ENCODE measurements around the gene POU5F2. TPM values are rescaled to one million over a fixed set of nuclear protein-coding genes. Genes with fewer than 3 reads are reported as not detected.

POU5F2 gene, protein sequence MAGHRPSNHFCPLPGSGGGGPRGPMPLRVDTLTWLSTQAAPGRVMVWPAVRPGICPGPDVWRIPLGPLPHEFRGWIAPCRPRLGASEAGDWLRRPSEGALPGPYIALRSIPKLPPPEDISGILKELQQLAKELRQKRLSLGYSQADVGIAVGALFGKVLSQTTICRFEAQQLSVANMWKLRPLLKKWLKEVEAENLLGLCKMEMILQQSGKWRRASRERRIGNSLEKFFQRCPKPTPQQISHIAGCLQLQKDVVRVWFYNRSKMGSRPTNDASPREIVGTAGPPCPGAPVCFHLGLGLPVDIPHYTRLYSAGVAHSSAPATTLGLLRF
- polyA plus RNA-seq (2014; cell fraction: cytosol; rRNA removed) = not detected in 2 replicates
- polyA plus RNA-seq (2014; cell fraction: nucleus; rRNA removed) = 0.05 and 0.30 TPM in 2 replicates

DNA sequence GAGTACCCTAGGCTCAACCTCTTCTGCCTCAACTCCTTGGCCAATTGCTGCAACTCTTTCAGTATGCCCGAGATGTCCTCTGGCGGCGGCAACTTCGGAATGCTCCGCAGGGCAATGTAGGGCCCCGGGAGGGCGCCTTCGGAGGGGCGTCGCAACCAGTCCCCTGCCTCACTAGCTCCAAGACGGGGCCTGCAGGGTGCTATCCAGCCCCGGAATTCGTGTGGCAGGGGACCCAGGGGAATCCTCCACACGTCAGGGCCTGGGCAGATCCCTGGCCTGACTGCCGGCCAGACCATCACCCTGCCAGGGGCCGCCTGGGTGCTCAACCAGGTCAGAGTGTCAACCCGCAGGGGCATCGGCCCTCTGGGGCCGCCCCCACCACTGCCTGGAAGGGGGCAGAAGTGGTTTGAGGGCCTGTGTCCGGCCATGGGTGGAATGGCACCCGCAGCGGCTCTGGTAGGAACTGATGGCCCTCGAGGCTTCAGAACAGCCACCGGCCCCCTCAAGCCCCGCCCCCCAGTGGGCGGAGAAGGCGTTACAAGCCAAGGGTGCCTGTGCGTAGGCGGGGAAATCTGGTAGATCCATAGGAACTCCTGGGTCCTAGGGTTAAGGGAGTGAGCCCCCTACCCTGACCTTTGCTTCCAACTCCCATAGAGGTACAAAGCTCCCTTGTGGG is at the start of gene POU5F2:
Gene POU5F2 (minus strand): TSS at position 465 of the 676 bp plus-strand sequence. CDS start 37 bp downstream, at position 428.
- DNase-seq (ENCODE audit: low spot score) = no peak

DNA sequence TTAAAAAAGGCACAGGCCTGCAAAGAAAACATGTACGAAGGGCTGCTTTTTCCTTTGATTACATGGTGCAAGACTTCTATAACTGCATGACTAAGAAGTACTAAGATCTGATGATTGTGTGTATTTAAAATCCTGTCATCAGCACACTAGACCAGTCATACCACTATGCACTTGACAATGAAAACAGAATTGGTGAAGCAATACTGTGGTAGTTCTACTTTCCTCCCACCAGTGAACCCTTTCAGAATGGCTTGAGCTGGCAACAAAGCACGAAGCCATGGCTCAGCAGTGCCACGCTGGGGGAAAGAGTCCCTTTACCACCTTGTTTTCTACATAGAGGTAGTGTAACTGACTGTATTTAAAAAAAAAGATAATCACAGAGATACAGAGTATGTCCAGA is 49.0 kb upstream of the POU5F2 start:
- no peak for DNase-seq (ENCODE audit: low spot score)

- DNase-seq (ENCODE audit: low spot score) = no peak
Measured at GRCh38 chr5:93789173-93790067, 48.0 kb upstream of the POU5F2 start.

- no peak for DNase-seq (ENCODE audit: low spot score)
Measured at GRCh38 chr5:93787598-93787997, 46.2 kb upstream of the POU5F2 start.

DNA sequence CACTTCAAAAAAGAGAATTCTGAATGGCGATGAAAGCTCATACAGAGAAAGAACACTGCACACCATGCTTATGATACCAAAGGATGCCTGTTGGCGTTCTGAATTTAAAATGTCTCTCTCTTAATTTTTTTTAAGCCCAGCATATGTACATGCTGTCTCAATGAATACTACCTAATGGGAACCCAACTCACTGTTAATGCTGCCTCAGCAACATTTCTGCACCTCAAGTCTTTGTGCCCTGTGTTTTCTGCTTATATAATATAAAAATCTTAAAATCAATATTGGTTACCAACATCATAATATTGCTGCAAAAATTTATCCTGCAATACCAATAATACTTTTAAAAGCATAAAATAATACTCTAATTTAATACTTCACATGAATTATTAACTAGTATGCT is 44.1 kb upstream of the POU5F2 start:
- no peak for DNase-seq (ENCODE audit: low spot score)

DNA sequence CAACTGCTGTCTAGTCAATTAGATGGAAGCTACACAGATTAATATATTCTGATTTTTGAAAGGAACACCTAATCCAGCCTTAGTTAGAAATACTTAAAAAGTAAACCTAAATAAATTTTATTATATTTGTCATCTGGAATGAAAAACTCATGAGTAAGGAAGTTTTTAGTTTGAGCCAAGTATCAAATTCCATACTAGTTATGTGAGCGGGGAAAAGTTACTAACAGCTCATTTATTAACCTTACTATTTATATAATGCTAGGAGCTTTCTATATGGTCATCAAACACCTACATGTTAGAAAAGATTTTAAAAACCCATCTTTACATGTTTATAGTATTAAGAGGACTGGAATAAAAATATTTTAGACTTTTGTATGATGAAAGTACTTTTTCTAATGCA is 41.6 kb upstream of the POU5F2 start:
- no peak for DNase-seq (ENCODE audit: low spot score)

- DNase-seq (ENCODE audit: low spot score) = no peak
Measured at GRCh38 chr5:93777620-93778019, 36.2 kb upstream of the POU5F2 start.

DNA sequence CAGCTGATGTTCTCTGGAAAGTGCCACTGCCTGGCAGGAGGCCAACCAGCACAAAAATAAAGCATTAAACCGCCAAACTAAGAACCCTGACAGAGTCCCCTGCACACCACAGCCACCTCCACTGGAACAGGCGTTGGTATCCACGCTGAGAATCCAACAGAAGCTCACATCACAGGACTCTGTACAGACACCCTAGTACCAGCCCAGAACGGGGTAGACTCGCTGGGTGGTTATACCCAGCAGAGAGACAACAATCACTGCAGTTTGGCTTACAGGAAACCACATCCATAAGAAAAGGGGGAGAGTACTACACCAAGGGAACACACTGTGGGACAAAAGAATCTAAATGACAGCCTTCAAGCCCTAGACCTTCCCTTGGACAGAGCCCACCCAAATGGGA is 15.0 kb upstream of the POU5F2 start:
- DNase-seq (ENCODE audit: low spot score) = no peak

GRCh38 chr5:93755716-93756115 is 14.3 kb upstream of the POU5F2 start:
- no peak for DNase-seq (ENCODE audit: low spot score)

DNA sequence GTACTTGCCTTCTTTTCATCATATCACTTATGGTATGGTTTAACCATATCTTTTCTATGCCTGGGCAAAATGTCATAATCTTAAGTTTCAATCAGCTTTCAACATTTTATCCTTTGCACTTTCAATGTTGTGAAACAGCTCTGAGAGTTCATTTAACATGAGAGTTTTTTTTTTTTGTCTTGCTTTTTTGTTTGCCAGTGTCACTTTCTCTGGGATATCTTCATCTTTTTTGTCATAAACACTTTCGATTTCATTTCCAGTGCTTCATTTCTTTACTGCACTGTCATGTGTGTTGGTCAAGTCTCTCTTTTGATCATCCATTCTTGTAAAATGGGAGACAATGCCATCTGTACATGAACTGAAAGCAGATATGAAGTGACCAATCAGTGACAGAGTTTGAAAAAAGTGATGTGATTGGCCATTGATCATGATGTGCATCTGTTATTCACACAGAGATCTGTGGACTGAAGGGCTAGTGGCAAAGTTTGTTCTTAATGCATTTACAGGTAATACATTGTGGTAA is 7.5 kb upstream of the POU5F2 start:
- DNase-seq (ENCODE audit: low spot score) = no peak

DNA sequence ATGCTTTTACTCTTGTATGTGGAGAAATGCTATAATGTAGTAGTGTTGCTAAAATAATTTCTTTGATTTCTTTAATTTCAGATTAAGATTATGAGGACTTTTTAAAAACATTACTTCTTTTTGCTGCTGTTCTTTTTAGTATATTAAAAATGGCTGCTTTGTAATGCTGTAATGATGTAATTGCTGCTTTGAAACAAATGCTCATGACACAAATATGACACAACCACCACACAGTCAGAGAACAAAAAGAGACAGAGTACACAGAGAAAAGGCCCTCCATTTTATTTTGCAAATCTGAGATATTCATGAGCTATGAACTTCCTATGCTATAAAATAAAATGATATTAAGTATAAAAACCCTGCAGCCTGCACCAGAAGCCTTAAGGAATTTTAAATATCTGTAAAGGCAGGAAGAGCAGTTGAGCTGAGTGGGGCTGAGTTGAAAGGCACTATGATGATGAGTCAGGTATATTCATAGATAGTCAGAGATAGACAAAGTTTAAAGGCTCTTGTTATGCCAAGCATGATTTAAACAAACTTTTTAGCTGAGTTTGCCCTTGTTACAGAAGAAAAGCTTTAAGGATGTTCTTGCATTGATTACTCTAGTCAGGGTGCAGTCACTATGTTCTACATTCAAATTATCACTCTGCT is 5.1 kb upstream of the POU5F2 start:
- DNase-seq (ENCODE audit: low spot score) = no peak

- no peak for DNase-seq (ENCODE audit: low spot score)
Measured at GRCh38 chr5:93736284-93736683, 5.1 kb downstream of the POU5F2 start.

- no peak for DNase-seq (ENCODE audit: low spot score)
Measured at GRCh38 chr5:93735378-93735777, 6.0 kb downstream of the POU5F2 start.

DNA sequence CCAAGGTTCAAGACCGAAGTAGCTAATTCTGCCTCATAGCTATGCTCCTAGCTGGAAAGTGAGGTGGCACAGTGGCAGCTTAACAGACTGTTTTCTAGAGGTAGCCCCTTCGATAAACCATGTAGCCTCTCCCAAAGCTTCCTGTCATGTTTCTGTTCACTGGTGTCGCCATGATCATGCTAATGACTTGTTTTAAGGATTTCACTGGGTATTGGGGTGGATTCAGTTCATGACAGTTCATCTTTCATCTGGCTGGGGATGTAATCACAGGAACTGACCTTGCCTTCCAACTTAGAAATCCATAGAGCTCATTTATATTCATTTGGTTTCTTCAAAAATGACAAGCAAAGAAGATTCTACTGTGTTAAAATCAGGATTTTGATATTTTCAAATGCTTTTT is 9.4 kb downstream of the POU5F2 start:
- DNase-seq (ENCODE audit: low spot score) = no peak

DNA sequence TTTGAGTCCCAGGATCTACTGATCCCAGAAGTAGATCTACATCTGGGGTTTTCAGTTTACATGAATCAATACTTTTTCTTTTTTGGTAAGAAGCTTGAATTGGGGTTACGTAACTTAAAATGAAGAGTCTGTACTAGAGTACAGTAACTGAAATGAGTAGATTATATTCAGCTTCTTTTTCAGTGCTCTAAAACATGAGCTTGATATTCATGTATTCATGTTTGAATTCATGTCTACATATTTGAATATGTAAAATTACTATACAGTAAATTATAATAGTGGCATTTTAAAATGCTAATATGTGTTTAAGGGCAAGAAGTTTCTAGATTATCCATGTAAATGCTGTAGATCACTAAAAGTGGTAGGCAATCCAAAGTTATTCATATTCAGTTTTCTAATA is 14.8 kb downstream of the POU5F2 start:
- no peak for DNase-seq (ENCODE audit: low spot score)

GRCh38 chr5:93724791-93725190 is 16.6 kb downstream of the POU5F2 start:
- DNase-seq (ENCODE audit: low spot score) = no peak

DNA sequence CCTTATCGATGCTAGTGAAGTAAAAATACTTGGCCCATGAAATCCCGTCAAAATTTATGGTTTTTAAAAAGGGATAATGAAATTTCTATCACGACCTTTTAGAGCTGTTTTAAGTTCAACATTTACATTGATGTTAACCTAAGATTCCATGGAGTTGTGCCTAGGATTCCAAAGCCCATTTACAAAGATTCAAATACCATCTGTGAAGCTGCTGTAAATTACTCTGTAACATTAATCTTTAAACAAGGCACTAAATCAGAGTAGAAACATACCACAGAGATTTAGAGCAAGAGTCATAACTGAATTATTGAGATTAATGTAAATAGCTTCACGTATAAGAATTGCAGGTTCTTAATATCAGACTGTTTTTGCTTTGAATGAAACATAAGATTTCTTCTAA is 17.7 kb downstream of the POU5F2 start:
- no peak for DNase-seq (ENCODE audit: low spot score)

DNA sequence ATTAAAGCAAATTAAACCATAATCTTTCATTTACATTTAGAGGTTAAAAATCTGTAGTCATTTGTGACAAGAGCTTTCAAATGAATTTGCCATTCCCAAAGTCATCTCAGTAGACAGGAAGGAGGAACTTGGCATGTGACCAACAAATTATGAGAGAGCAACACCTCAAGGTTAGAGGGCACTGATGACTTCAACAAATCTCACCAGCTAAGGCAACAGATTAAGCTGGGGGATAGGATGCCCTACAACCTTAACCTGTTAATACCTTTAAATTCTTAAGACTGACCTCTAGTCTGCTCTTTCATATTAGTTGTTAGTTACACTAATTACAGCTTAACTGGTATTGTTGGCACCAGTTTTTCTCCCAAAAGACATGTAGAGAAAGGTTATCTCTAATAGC is 18.4 kb downstream of the POU5F2 start:
- no peak for DNase-seq (ENCODE audit: low spot score)

- no peak for DNase-seq (ENCODE audit: low spot score)
Measured at GRCh38 chr5:93722588-93722987, 18.8 kb downstream of the POU5F2 start.

DNA sequence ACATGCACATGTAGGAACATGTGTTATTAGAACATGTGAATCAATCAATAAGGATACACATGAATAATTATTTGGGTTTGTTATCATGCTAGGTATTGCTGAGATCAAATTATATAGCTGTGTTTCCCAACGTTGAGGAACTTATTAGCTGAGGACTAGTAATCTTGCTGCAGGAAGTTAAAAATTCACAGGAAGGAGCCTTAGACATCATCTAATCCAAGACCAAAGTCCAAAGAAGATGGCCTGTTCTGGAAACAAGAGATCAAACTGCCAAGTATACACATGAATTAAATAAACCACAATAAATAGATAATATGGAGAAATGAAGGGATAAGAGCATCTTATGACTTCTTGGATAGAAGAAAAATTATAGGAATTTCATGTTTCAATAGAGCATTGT is 19.9 kb downstream of the POU5F2 start:
- no peak for DNase-seq (ENCODE audit: low spot score)

GRCh38 chr5:93721071-93721470 is 20.3 kb downstream of the POU5F2 start:
- DNase-seq (ENCODE audit: low spot score) = no peak
